Lower leg skin (tissue), 3 donors: ENCODE measurements around the gene ULK3.

Experiments used
- POLR2A ChIP-seq, 2 donors: fragments of 450-650 bp; IDR thresholded peaks; one replicate each; pipeline ENCODE4 v1.6.1; 2016 to 2017; ENCODE audit warnings: antibody characterized with exemption in 2 of 2, mild to moderate bottlenecking in 1 of 2, moderate library complexity in 1 of 2
- TF ChIP-seq, protein P1 (sequence below), 3 donors: fragments of 450-650 bp; IDR thresholded peaks; one replicate each; pipeline ENCODE4 v1.5.1; 2016; ENCODE audit warnings: antibody characterized with exemption in 3 of 3, mild to moderate bottlenecking in 3 of 3, moderate library complexity in 2 of 3

DNA sequence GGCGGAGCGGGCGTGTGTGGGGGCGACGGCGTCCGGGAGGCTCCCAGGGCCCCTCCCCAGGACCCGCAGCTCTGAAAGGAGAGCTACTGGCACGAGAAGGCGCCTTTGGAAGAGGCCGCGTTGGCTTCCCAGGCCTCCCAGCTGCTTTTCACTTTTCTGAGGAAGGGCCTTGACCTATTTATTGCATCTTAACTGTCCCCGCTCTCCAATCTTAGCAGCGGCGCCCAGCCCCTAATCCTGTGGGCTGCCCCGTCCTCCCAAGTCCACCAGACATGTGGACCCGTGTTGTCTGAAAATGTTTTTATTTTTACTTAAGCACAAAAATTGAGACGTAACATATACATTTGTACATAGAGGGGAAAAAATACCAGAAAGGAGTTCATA is 481 bp upstream of the ULK3 start:
- TF ChIP-seq, protein P1, sequence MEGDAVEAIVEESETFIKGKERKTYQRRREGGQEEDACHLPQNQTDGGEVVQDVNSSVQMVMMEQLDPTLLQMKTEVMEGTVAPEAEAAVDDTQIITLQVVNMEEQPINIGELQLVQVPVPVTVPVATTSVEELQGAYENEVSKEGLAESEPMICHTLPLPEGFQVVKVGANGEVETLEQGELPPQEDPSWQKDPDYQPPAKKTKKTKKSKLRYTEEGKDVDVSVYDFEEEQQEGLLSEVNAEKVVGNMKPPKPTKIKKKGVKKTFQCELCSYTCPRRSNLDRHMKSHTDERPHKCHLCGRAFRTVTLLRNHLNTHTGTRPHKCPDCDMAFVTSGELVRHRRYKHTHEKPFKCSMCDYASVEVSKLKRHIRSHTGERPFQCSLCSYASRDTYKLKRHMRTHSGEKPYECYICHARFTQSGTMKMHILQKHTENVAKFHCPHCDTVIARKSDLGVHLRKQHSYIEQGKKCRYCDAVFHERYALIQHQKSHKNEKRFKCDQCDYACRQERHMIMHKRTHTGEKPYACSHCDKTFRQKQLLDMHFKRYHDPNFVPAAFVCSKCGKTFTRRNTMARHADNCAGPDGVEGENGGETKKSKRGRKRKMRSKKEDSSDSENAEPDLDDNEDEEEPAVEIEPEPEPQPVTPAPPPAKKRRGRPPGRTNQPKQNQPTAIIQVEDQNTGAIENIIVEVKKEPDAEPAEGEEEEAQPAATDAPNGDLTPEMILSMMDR (IDR thresholded peaks at IDR 0.05) = no peak
- no peak for TF ChIP-seq POLR2A (IDR thresholded peaks at IDR 0.05)
